Common myeloid progenitor, CD34-positive (primary cell): ENCODE measurements around the gene STAMBP.
A peak's percentile ranks its signal among the peaks of the same experiment; 100 is the strongest.

Experiments
- CTCF ChIA-PET: fragments of 350-600 bp; sonication (Branson Sonifier 250); formaldehyde crosslinking; loops from one replicate; lab custom pipeline; 2021; ENCODE audit warnings: antibody characterized with exemption; lab: Charles Lee
- POLR2A ChIA-PET: fragments of 350-600 bp; sonication (Branson Sonifier 250); formaldehyde crosslinking; loops from one replicate; lab custom pipeline; 2021; ENCODE audit warnings: antibody characterized with exemption; lab: Charles Lee
- DNase-seq, 3 donors: peaks; one replicate each; pipeline versions ENCODE4 v3.0.0 to v3.0.0-alpha.2; 2013
- H3K27ac ChIP-seq, 2 experiments: 1 replicate in 1 of 2; 2 replicates in 1 of 2; pipeline ENCODE4 v1.7.0; 2013; ENCODE audit warnings: inconsistent platforms in 2 of 2, low read length in 2 of 2, mild to moderate bottlenecking in 2 of 2, low read depth in 1 of 2, moderate library complexity in 1 of 2; ENCODE audit not compliant: severe bottlenecking in 2 of 2, insufficient read depth in 1 of 2, poor library complexity in 1 of 2
- H3K27me3 ChIP-seq, 5 experiments: replicated peaks in 2 of 5; 1 replicate in 3 of 5; 2 replicates in 2 of 5; pipeline versions ENCODE4 v1.6.1 to v1.7.0; 2013; ENCODE audit warnings: low read length in 4 of 5, mild to moderate bottlenecking in 2 of 5, moderate library complexity in 2 of 5, inconsistent platforms in 1 of 5; ENCODE audit not compliant: insufficient read depth in 5 of 5, control insufficient read depth in 4 of 5
- H3K36me3 ChIP-seq, 4 experiments: 1 replicate in 2 of 4; 2 replicates in 2 of 4; pipeline versions ENCODE4 v1.6.1 to v1.7.0; 2013; ENCODE audit warnings: low read length in 3 of 4, control low read depth in 1 of 4, mild to moderate bottlenecking in 1 of 4; ENCODE audit not compliant: control insufficient read depth in 4 of 4, insufficient read depth in 4 of 4
- H3K4me1 ChIP-seq, 4 experiments: 1 replicate in 3 of 4; 2 replicates in 1 of 4; pipeline versions ENCODE4 v1.6.1 to v1.7.1; 2013; ENCODE audit warnings: low read length in 3 of 4, mild to moderate bottlenecking in 3 of 4, control low read depth in 1 of 4, inconsistent platforms in 1 of 4, moderate library complexity in 1 of 4; ENCODE audit not compliant: control insufficient read depth in 4 of 4, insufficient read depth in 4 of 4; ENCODE audit errors: control extremely low read depth in 1 of 4
- H3K4me3 ChIP-seq, 7 experiments: 1 replicate in 4 of 7; 2 replicates in 3 of 7; pipeline versions ENCODE4 v1.5.1 to v1.7.0; 2013; ENCODE audit warnings: mild to moderate bottlenecking in 7 of 7, low read length in 6 of 7, moderate library complexity in 6 of 7, inconsistent platforms in 2 of 7, low read depth in 2 of 7, control low read depth in 1 of 7; ENCODE audit not compliant: insufficient read depth in 4 of 7, control insufficient read depth in 1 of 7; ENCODE audit errors: extremely low read depth in 1 of 7
- H3K9me3 ChIP-seq, 5 experiments: 1 replicate in 4 of 5; 2 replicates in 1 of 5; pipeline versions ENCODE4 v1.6.1 to v1.7.1; 2013; ENCODE audit warnings: low read length in 4 of 5, mild to moderate bottlenecking in 2 of 5, inconsistent platforms in 1 of 5, low read depth in 1 of 5, moderate library complexity in 1 of 5; ENCODE audit not compliant: control insufficient read depth in 4 of 5, insufficient read depth in 2 of 5; ENCODE audit errors: control extremely low read depth in 1 of 5
- WGBS: methylation state at CpG from one replicate; pipeline ENCODE4 v1.1.5; 2013; ENCODE audit not compliant: insufficient coverage; 5-methylcytosine and 5-hydroxymethylcytosine counted together

STAMBP gene

GRCh38 chr2:73832930-73833329 is 4.2 kb downstream of the STAMBP start:
- peak in 2 of 3 donors; percentile 46 to 65 for DNase-seq
- ChIA-PET CTCF (interaction anchor here (1.6 to 4.5 kb wide), 3 partner anchors 12 to 155 kb away, joined by 3 to 23 read pairs (median 4); no protein-coding TSS in a partner anchor), POLR2A (no interaction called here)
- Histone ChIP-seq H3K36me3 (peaks cover 2 to 43% (median 32%) of the 10 kb centered on the region in 4 experiments), H3K27ac (peak overlapping the region in 1 of 2 experiments; percentile 21), H3K27me3 (no peaks in the 10 kb centered on the region), H3K4me1 (peaks cover 13 to 30% (median 22%) of the 10 kb centered on the region in 4 experiments), H3K4me3 (no peak overlapping the region), H3K9me3 (no peaks in the 10 kb centered on the region)

DNA sequence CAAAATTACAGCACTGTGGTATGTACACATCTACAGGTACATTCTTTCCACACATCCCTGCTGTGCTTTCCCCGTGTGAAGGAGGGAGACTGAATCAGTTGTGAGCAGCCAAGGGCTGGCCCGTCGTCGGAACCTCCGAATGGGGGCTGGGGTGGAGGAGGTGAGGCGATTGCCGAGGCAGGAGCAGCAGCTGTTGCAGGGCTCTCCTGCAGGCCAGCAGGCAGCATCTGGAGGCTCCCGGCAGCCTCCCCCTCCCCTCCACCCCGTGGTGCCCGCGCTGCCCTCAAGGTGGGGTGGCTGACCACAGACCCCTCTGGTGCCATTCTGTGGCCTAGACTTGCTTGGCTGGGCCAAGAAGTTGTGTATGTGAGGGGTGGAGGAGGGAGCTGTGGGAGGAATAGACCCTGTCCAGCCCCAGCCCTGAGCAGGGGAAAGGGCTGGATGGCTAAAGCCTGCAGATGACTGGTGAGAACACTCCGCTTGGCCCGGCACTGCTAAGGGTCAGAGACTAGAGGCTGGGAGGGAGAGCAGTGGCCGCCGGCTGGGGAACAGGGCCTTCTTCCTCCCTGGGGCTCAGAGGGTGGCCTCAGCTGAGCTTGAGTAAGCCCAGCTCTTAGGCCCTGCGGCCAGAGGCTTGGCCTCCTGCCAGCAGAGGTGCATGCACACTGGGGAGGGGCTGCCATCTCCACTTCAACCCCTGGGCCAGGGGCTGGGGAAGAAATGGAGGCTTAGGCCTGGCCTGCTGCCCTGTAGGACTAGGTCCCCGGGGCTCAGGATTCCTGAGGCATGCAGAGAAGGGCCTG is 7.6 kb downstream of the STAMBP start:
- Histone ChIP-seq H3K4me3 (no peak overlapping the region), H3K4me1 (peaks cover 3 to 20% (median 9%) of the 10 kb centered on the region in 4 experiments), H3K9me3 (no peaks in the 10 kb centered on the region), H3K27ac (no peak overlapping the region), H3K27me3 (no peaks in the 10 kb centered on the region), H3K36me3 (peaks cover 2 to 43% (median 34%) of the 10 kb centered on the region in 4 experiments)
- ChIA-PET CTCF (no interaction called here), POLR2A (no interaction called here)
- 100% methylated on average over 3 of the region's 17 CpGs for WGBS
- no peak for DNase-seq

GRCh38 chr2:73837847-73838585 is 9.3 kb downstream of the STAMBP start:
- ChIA-PET CTCF (interaction anchor here (1.1 to 1.2 kb wide), 2 partner anchors 15 to 82 kb away, joined by 3 to 5 read pairs; no protein-coding TSS in a partner anchor), POLR2A (no interaction called here)
- no peaks in the 10 kb centered on the region for H3K27me3 ChIP-seq
- no peak overlapping the region for H3K4me3 ChIP-seq
- 46% methylated on average over 4 of the region's 4 CpGs for WGBS
- peaks cover 3 to 39% (median 26%) of the 10 kb centered on the region in 4 experiments for H3K36me3 ChIP-seq
- peak in 2 of 3 donors; percentile 68 to 72 for DNase-seq
- no peaks in the 10 kb centered on the region for H3K9me3 ChIP-seq
- H3K27ac ChIP-seq = no peak overlapping the region
- peaks cover 3 to 14% (median 6%) of the 10 kb centered on the region in 4 experiments for H3K4me1 ChIP-seq

GRCh38 chr2:73838889-73839534 is 10.3 kb downstream of the STAMBP start:
- Histone ChIP-seq H3K27ac (no peak overlapping the region), H3K4me3 (no peak overlapping the region), H3K27me3 (no peaks in the 10 kb centered on the region), H3K9me3 (no peaks in the 10 kb centered on the region), H3K4me1 (peaks cover 3 to 14% (median 9%) of the 10 kb centered on the region in 4 experiments), H3K36me3 (peaks cover 3 to 31% (median 20%) of the 10 kb centered on the region in 4 experiments)
- DNase-seq = no peak
- POLR2A ChIA-PET = no interaction called here
- 100% methylated on average over 1 of the region's 2 CpGs for WGBS
- CTCF ChIA-PET = interaction anchor here (0.5 to 1.2 kb wide), 4 partner anchors 12 to 241 kb away, joined by 3 to 5 read pairs (median 4); no protein-coding TSS in a partner anchor

DNA sequence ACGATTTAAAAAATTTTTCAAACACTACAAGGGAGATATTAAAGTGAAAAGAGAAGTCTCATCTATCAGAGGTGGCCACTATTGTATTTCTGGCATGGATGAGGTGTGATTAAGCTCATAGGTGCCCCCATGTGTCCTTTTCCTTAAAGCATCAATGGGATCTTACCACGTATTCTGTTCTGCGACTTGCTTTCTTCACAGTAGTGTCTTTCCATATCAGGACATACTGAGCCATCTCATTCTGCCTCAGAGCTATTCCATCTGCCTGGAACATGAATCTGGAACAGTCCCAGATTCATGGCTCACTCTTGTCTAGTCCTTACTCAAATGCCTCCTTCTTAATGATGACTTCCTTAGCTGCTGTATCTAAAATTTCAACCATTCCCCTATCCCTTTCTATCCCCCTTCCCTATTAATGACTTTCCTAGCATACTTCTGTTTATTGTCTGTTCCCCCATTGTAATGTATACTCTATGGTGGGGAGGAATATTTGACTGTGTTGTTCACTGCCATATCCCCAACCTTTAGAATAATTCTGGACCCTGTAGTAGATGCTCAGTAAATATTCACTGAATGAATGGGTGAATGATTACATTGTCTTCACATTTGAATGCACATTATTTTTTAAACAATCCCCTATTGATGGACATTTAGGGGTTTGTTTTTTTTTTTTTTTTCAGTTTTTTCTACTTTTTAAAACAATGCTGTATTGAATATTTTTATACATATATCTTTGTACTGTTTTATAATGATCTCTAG is 11.1 kb downstream of the STAMBP start:
- 93% methylated on average over 2 of the region's 3 CpGs for WGBS
- POLR2A ChIA-PET = no interaction called here
- H3K36me3 ChIP-seq = peaks cover 5 to 29% (median 18%) of the 10 kb centered on the region in 4 experiments
- no peak for DNase-seq
- no peaks in the 10 kb centered on the region for H3K9me3 ChIP-seq
- peaks cover 3 to 22% (median 10%) of the 10 kb centered on the region in 4 experiments for H3K4me1 ChIP-seq
- H3K27ac ChIP-seq = no peak overlapping the region
- H3K27me3 ChIP-seq = no peaks in the 10 kb centered on the region
- no peak overlapping the region for H3K4me3 ChIP-seq
- CTCF ChIA-PET = interaction anchor here (0.5 to 1.2 kb wide), 3 partner anchors 13 to 240 kb away, joined by 3 to 4 read pairs (median 4); no protein-coding TSS in a partner anchor

DNA sequence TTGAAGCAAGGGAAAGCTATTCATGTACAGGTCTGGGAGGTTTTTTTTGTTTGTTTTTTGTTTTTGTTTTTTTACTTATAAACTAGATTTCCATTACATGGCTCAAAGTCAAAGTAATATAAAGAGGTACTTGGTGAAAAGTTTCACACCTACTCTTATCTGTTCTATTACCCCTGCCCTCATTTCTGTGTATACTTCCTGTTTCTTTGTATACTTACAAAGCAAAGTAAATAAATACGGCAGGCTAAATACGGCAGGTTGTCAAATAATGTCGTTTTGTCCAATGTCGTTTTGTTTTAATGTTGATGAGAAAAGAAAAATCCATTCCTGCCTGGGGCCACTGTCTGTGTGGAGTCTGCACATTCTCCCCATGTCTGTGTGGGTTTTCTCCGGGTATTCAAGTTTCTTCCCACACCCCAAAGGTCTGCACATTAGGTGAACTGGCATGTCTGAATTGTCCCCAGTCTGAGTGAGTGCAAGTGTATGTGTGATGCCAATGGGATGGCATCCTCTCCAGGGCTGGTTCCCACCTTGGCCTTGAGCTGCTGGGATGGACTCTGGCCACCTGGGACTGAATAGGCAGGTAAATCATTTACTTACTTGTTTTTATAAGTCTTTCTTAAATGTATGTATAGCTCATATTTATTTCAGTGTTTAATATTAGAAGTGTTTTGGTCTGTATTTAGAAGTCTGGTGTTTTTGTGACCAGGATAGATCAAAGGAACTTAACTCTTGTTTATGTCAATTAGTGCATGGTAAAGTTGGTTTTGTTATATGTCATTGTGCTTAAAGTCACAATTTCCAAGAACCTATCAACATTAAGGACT is 13.4 kb downstream of the STAMBP start:
- POLR2A ChIA-PET = no interaction called here
- Histone ChIP-seq H3K9me3 (no peaks in the 10 kb centered on the region), H3K27ac (no peak overlapping the region), H3K4me3 (no peak overlapping the region), H3K4me1 (peaks cover 3 to 23% (median 10%) of the 10 kb centered on the region in 4 experiments), H3K36me3 (peaks cover 10 to 39% (median 23%) of the 10 kb centered on the region in 4 experiments), H3K27me3 (no peaks in the 10 kb centered on the region)
- CTCF ChIA-PET = interaction anchor here (0.7 to 5.9 kb wide), 3 partner anchors 9 to 20 kb away, joined by 3 to 24 read pairs (median 23); no protein-coding TSS in a partner anchor
- no CpG with 5 or more reads among the region's 5 CpGs for WGBS
- no peak for DNase-seq
